Measurements from ENCODE around the gene GOSR1. TPM values are rescaled to one million over a fixed set of nuclear protein-coding genes. Genes with fewer than 3 reads are reported as not detected.
"Not testable (repeated sequence)": the region's sequence is repeated elsewhere in the genome, so short reads cannot be mapped to it uniquely, and the experiment has no call there.

Gene GOSR1
- total RNA-seq, 2 donors from 2014 or later = 48.7 to 53.9 TPM

DNA sequence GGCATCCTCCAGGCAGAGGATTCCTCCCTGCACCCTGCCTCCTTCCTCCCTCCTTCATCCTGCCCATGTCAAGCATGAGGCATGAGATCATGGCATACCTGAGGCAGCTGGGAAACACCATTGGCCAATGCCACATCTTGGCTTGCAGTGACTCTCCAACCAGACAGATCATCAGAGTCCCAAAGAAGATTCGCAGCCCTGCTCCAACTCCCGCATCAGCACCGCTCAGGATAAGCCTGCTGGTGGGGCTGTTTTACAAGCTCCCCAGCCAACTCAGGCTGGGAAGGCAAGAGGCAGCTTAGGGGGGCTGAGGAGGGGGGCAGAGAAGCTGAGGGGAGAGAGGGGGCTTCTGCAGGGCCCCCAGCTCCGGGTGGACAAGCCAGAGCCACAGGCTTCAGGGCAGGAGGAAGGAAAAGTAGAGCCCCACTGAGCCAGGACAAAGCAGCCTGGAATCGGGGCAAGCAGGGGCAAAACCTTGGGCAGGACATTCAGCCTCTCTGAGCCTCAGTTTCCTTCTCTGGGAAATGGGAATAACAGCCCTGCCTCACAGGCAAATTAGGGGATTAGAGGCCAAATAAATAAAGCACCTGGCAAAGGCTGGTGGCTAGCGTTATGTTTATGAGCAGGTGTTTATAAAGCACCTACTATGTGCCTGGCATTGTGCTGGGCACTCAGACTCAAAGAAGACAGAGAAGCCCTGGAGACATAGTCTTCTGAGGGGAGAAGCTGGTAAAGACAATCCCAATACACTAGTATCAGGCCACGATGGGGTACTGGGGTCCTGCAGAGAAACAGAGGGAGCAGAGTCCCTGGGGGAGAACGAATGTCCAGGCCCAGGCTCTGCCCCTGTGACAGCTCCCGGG lies 88.1 kb downstream of the GOSR1 start:
- no peaks in the 10 kb centered on the region for H3K27me3 ChIP-seq
- TF ChIP-seq, protein P1, sequence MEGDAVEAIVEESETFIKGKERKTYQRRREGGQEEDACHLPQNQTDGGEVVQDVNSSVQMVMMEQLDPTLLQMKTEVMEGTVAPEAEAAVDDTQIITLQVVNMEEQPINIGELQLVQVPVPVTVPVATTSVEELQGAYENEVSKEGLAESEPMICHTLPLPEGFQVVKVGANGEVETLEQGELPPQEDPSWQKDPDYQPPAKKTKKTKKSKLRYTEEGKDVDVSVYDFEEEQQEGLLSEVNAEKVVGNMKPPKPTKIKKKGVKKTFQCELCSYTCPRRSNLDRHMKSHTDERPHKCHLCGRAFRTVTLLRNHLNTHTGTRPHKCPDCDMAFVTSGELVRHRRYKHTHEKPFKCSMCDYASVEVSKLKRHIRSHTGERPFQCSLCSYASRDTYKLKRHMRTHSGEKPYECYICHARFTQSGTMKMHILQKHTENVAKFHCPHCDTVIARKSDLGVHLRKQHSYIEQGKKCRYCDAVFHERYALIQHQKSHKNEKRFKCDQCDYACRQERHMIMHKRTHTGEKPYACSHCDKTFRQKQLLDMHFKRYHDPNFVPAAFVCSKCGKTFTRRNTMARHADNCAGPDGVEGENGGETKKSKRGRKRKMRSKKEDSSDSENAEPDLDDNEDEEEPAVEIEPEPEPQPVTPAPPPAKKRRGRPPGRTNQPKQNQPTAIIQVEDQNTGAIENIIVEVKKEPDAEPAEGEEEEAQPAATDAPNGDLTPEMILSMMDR (IDR thresholded peaks at IDR 0.05) = no peak
- no peaks in the 10 kb centered on the region for H3K4me1 ChIP-seq
- no peak overlapping the region for H3K4me3 ChIP-seq
- H3K36me3 ChIP-seq = no peaks in the 10 kb centered on the region
- no peak overlapping the region for H3K9ac ChIP-seq (ENCODE audit: low read depth in 2 of 2, low read length in 2 of 2)
- intact Hi-C loops (cut with DNase I) = no loop called here
- H3K27ac ChIP-seq = no peak overlapping the region
- no peaks in the 10 kb centered on the region for H3K9me3 ChIP-seq
- DNase-seq = no peak

DNA sequence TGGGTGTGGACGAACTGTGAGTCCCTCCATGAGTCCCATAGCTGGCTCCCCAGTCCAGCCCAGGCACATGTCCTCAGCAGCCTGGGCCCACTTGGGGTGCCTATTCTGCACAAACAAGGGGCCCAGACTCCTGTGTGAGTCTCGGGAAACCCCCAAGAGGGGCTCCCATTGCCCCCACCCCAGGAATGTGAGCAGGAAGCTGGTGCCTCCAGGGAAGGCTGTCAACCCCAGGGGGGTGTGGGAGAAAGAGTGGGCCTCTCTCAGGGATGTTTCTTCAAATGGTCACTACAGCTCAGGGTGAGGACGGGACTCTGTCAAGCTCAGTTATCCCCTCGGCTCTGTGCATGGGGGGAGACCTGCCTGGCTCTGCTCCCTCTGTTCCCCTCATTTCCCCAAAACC lies 88.9 kb downstream of the GOSR1 start:
- H3K4me3 ChIP-seq; H3K9ac ChIP-seq (ENCODE audit: low read depth in 2 of 2, low read length in 2 of 2); H3K36me3 ChIP-seq; H3K27me3 ChIP-seq; H3K4me1 ChIP-seq; intact Hi-C loops (cut with DNase I); H3K27ac ChIP-seq; H3K9me3 ChIP-seq; DNase-seq: not testable (repeated sequence)

DNA sequence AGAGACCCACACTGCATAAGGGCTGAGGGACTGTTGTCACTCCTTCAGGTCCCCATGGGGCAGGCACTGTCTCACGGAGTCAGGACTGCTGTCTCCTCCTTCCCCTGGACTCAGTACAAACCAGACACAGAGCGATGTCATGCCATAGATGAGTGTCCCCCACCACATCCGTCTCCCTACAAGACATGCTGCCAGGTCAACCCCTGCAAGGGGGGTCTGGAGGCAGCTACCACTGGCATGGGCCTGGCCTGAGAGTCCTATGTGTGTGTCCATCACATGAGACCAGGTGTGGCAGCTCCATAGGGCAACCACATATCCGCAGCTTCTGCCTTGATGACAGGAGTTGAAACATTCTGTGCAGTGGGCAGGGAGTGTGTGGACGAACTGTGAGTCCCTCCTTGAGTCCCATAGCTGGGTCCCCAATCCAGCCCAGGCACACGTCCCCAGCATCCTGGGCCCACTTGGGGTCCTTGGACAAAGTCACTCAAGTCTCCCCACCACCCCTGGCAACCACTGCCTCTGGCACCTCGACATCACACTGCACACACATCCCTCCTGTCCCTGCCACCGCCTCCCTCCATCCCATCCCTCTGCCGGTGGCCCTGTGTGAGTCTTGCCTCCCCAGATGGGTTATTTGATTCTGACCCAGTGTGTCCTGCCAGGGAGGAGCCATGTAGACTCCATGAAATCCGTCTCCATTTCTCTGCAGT lies 89.5 kb downstream of the GOSR1 start:
- H3K4me3 ChIP-seq; H3K9ac ChIP-seq (ENCODE audit: low read depth in 2 of 2, low read length in 2 of 2); H3K27me3 ChIP-seq; DNase-seq; H3K36me3 ChIP-seq; intact Hi-C loops (cut with DNase I); H3K27ac ChIP-seq; H3K4me1 ChIP-seq; H3K9me3 ChIP-seq: not testable (repeated sequence)

DNA sequence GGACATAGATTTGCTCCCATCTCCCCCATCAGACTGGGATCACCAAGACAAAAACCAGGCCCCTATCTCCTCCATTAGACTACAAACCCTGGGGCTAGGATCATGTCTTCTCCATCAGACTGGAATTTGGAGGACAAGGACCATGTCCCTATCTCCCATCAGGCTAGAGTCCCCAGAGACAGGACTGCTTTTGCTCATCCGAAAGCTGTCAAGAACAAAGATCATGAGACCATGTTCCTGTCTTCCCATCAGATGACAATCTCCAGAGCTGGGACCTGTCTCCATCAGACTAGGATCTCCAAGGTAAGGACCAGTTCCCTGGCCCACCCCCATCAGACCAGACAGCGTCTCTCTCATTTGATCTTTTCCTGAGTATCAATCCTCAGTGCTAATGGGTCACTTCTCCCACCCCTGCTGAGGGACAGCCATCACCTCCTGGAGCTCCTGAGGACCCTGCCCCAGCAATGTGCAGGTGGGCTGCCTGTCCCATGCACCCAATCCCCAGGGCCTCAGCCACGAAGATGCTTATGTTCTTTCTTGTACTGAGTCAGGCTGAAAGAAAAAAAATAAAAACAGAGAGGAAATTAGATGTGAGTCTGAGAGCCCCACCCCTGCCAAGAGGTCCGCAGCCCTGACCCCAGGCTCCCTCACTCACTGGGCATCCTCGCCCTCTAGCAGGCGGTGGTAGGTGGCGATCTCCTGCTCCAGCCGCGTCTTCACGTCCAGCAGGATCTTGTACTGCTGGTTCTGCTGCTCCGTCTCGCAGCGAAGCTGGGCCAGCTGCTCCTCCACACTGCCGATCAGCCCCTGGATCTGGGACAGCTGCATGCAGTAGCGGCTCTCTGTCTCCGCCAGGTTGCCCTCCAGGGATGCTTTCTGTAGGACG lies 90.3 kb downstream of the GOSR1 start:
- Histone ChIP-seq H3K27ac (no peak overlapping the region), H3K27me3 (no peaks in the 10 kb centered on the region), H3K4me1 (no peaks in the 10 kb centered on the region), H3K36me3 (no peaks in the 10 kb centered on the region), H3K9ac (ENCODE audit: low read depth in 2 of 2, low read length in 2 of 2) (no peak overlapping the region), H3K4me3 (no peak overlapping the region), H3K9me3 (no peaks in the 10 kb centered on the region)
- TF ChIP-seq, protein P1 (IDR thresholded peaks at IDR 0.05) = no peak
- no peak for DNase-seq
- intact Hi-C loops (cut with DNase I) = no loop called here

DNA sequence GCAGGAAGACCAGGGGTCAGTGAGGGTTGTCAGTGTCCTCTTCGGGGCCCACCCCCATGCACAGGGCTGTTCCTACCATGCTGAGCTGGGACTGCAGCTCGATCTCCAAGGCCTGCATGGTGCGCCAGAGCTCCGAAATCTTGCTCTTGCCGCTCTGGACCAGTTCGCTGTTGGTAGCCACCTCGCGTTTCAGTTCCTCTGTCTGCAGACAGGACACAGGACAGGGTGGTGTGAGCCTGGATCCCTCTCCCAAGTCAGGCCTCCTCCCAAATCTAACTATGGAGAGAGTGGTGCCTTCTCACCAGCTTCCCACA lies 90.9 kb downstream of the GOSR1 start:
- H3K4me1 ChIP-seq = no peaks in the 10 kb centered on the region
- H3K36me3 ChIP-seq = no peaks in the 10 kb centered on the region
- no peaks in the 10 kb centered on the region for H3K9me3 ChIP-seq
- DNase-seq = no peak
- no peak overlapping the region for H3K9ac ChIP-seq (ENCODE audit: low read depth in 2 of 2, low read length in 2 of 2)
- no peak overlapping the region for H3K27ac ChIP-seq
- TF ChIP-seq, protein P1 (IDR thresholded peaks at IDR 0.05) = no peak
- H3K4me3 ChIP-seq = no peak overlapping the region
- intact Hi-C loops (cut with DNase I) = no loop called here
- H3K27me3 ChIP-seq = no peaks in the 10 kb centered on the region

DNA sequence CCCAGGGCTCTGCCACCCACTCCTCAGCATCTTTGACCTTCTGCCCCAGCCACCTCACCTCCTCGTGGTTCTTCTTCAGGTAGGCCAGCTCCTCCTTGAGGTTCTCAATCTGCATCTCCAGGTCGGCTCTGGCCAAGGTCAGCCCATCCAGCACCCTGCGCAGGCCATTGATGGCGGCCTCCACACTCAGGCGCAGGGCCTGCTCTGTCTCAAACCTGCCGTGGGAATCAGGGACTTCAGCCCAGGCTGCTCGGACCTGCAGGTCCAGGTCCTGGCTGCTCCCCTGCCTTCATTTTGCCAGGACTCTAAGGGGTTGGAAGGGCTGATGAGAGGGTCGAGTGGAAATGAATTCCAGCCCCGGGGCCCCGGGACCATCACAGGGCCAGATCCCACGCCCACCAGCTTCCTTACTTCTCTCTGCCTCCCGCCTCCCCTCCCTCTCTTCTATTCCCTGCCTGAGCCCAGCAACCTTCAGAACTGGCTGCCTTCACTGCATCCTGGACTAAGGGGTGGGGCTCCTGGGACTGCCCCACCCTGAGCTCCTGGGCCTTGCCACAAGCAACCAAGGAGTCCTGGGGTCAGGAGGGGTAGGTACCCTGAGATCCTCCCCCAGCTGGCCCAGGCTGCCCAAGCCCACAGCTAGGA lies 92.4 kb downstream of the GOSR1 start:
- H3K27ac ChIP-seq; H3K9ac ChIP-seq (ENCODE audit: low read depth in 2 of 2, low read length in 2 of 2); intact Hi-C loops (cut with DNase I); H3K9me3 ChIP-seq; H3K4me3 ChIP-seq; H3K27me3 ChIP-seq; DNase-seq; H3K4me1 ChIP-seq; H3K36me3 ChIP-seq: not testable (repeated sequence)

All from colonic mucosa (tissue), 4 donors.